Activated CD4-positive, alpha-beta memory T cell treated with anti-CD3 and anti-CD28 coated beads for 36 hours (primary cell): ENCODE measurements around the gene STK35. TPM values are rescaled to one million over a fixed set of nuclear protein-coding genes. Genes with fewer than 3 reads are reported as not detected.

ENCODE experiments used
- CTCF ChIA-PET: fragments of 350-600 bp; sonication (Branson Sonifier 250); formaldehyde crosslinking; loops from one replicate; lab custom pipeline; 2021; ENCODE audit warnings: antibody characterized with exemption, inconsistent platforms; lab: Charles Lee
- POLR2A ChIA-PET: fragments of 350-600 bp; sonication (Branson Sonifier 250); formaldehyde crosslinking; loops from one replicate; lab custom pipeline; 2021; ENCODE audit warnings: antibody characterized with exemption; lab: Charles Lee
- DNase-seq: peaks from one replicate; pipeline ENCODE4 v3.0.0-alpha.2; 2020
- H3K27ac Mint-ChIP-seq: one replicate; pipeline ENCODE4 v1.8.0; 2021; ENCODE audit warnings: mixed read lengths
- H3K27me3 Mint-ChIP-seq: one replicate; pipeline ENCODE4 v1.8.0; 2021; ENCODE audit warnings: mixed read lengths
- H3K36me3 Mint-ChIP-seq: one replicate; pipeline ENCODE4 v1.8.0; 2021; ENCODE audit warnings: mixed read lengths
- H3K4me1 Mint-ChIP-seq: one replicate; pipeline ENCODE4 v1.8.0; 2021; ENCODE audit warnings: low read depth, mixed read lengths
- H3K4me3 Mint-ChIP-seq: one replicate; pipeline ENCODE4 v1.8.0; 2021; ENCODE audit warnings: mild to moderate bottlenecking, mixed read lengths
- H3K9me3 Mint-ChIP-seq: one replicate; pipeline ENCODE4 v1.8.0; 2021; ENCODE audit warnings: mixed read lengths
- intact Hi-C: fragments of 100-400 bp; cut with micrococcal nuclease; formaldehyde crosslinking; loops from one replicate; pipeline ENCODE4 v1.15.1; 2023
- total RNA-seq, 2 experiments: library from RNA; stranded (reverse); gene quantifications; one replicate each; pipeline ENCODE4 v1.2.3, GENCODE V29; 2021

Gene STK35
- total RNA-seq = 10 to 100 TPM; 18.0 to 18.1 TPM

DNA sequence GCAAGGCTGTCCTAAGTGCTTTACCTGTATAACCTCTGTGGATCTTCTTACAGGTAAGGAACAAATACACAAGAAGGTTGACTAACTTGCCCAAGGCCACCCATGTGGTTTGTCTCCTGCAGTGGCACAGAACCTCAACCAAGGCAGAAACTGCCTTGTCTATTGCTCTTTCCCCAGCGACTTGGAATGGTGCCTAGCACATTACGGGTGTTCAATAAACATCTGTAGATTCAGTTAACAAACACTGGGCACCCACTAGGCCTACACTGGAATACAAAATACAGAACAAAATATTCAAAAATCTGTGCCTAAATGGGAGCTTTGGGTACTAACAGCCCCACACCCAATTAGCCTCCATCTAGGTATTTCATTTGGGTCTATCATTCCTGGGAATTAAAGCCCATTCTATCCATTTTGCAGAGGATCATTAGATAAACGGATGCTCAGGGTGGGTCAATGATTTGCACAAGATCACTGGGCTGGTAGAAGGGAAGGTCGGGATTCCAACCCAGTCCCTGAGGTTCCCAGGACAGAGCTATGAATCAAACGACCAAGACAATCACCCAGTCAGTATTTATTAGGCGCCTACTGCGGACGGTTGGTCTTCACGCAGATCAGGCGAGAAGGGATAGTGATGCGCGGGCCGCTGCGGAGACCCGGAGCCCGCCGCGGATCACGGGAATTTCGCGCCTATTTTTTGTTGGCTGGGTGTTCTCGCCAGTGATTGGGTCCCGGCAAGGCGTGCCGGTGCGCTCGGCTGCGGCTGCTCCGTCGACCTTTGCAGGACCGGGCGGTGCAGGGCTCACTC, at the start of gene STK35:
STK35 (plus strand) TSS at position 771 of the 808 bp plus-strand sequence. CDS start 55 bp downstream, outside the sequence.
- no peaks in the 10 kb centered on the region for H3K9me3 Mint-ChIP-seq
- POLR2A ChIA-PET = interaction anchor here (1.6 to 2.2 kb wide), 2 partner anchors 19 to 369 kb away, joined by 5 to 7 read pairs; partner anchors contain the start of gene SNRPB

DNA sequence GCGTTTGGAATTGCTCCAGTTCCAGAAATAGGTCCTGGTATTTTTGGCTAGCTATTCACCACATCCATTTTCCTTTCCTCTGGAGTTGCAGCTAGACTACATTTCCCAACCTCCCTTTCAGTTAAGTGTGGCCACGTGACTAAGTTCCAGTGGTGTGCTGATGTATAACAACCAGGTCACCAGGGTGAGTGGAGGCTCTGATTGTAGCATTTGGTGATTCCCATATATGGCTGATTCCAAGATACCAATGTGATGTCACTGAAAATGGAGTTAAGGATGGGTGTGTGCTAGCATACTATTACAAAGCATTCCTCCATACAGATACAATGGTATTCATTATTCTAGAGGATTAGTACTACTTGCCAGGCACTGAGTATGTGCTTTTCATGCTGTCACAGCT, 49.7 kb upstream of the STK35 start:
- Mint-ChIP-seq H3K27ac (no peak overlapping the region), H3K4me1 (no peaks in the 10 kb centered on the region), H3K27me3 (peaks cover 30% of the 10 kb centered on the region), H3K9me3 (peaks cover 11% of the 10 kb centered on the region), H3K36me3 (no peaks in the 10 kb centered on the region), H3K4me3 (no peak overlapping the region)
- DNase-seq = no peak
- CTCF ChIA-PET = no interaction called here
- POLR2A ChIA-PET = no interaction called here
- intact Hi-C loops = no loop called here

More for the DNA sequence above, at the start of gene STK35:
- H3K4me3 Mint-ChIP-seq = peak within 1 kb of the TSS; percentile 77
- intact Hi-C loops = loop anchor here (5.0 kb wide), 1 partner anchor 134 kb away; no protein-coding TSS in a partner anchor
- no peaks in the 10 kb centered on the region for H3K27me3 Mint-ChIP-seq
- H3K36me3 Mint-ChIP-seq = peaks cover 21% of the 10 kb centered on the region
- peak within 1 kb of the TSS; percentile 99 for H3K27ac Mint-ChIP-seq
- H3K4me1 Mint-ChIP-seq = peaks cover 38% of the 10 kb centered on the region
- peak; percentile 81 for DNase-seq
- CTCF ChIA-PET = interaction anchor here (0.5 to 1.2 kb wide), 5 partner anchors 8 to 136 kb away, joined by 3 to 4 read pairs (median 3); no protein-coding TSS in a partner anchor

- H3K4me3 Mint-ChIP-seq = no peak overlapping the region
- no peak for DNase-seq
- intact Hi-C loops = no loop called here
- ChIA-PET CTCF (no interaction called here), POLR2A (no interaction called here)
- H3K27ac Mint-ChIP-seq = no peak overlapping the region
- H3K36me3 Mint-ChIP-seq = no peaks in the 10 kb centered on the region
- H3K27me3 Mint-ChIP-seq = peaks cover 36% of the 10 kb centered on the region
- H3K4me1 Mint-ChIP-seq = no peaks in the 10 kb centered on the region
- peaks cover 12% of the 10 kb centered on the region for H3K9me3 Mint-ChIP-seq
Measured at GRCh38 chr20:2052741-2053140, 48.9 kb upstream of the STK35 start.

DNA sequence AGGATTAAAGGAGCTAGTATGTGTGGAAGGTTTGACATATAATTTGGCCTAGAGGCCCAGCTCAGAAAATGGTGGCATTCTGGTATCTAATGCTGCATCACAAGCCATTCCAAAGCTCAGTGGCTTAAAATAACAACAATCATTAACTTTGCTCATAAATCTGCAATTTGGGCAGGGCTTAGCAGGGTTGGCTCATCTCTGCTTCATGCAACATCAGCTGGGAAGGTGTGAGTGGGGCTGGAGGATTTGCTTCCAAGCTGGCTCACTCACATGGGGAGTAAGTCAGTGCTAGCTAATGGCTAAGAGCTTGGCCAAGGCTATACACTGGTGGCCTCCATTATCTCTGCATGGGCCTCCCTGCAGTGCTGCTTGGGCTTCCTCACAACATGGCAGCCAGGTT, 48.0 kb upstream of the STK35 start:
- Mint-ChIP-seq H3K4me1 (no peaks in the 10 kb centered on the region), H3K27ac (no peak overlapping the region), H3K4me3 (no peak overlapping the region), H3K27me3 (peaks cover 44% of the 10 kb centered on the region), H3K9me3 (peaks cover 21% of the 10 kb centered on the region), H3K36me3 (peaks cover 1% of the 10 kb centered on the region)
- POLR2A ChIA-PET = no interaction called here
- no peak for DNase-seq
- CTCF ChIA-PET = no interaction called here
- intact Hi-C loops = no loop called here

DNA sequence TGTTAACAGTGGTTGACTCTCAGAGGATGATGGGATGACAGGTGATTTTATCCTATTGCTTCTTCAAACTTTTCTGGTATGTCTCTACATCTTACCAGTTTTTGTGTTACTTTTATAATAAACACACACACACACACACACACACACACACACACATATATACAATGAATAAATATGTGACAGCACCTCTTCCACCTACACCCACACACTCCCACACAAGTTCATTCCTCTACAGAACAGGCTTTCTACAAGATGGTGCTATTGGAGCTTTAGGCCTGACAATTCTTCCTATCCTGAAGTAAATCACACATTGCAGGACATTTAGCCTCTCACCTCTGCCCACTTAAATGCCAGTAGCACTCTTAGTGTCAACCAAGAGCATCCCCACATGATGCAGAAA, 46.7 kb upstream of the STK35 start:
- H3K9me3 Mint-ChIP-seq = peaks cover 24% of the 10 kb centered on the region
- DNase-seq = no peak
- CTCF ChIA-PET = no interaction called here
- H3K4me3 Mint-ChIP-seq = no peak overlapping the region
- peaks cover 43% of the 10 kb centered on the region for H3K27me3 Mint-ChIP-seq
- POLR2A ChIA-PET = no interaction called here
- intact Hi-C loops = no loop called here
- no peaks in the 10 kb centered on the region for H3K4me1 Mint-ChIP-seq
- H3K36me3 Mint-ChIP-seq = peaks cover 1% of the 10 kb centered on the region
- H3K27ac Mint-ChIP-seq = no peak overlapping the region

- Mint-ChIP-seq H3K9me3 (peaks cover 12% of the 10 kb centered on the region), H3K27me3 (peaks cover 34% of the 10 kb centered on the region), H3K4me3 (no peak overlapping the region), H3K4me1 (no peaks in the 10 kb centered on the region), H3K36me3 (peaks cover 1% of the 10 kb centered on the region), H3K27ac (no peak overlapping the region)
- intact Hi-C loops = no loop called here
- no peak for DNase-seq
- CTCF ChIA-PET = no interaction called here
- POLR2A ChIA-PET = no interaction called here
Measured at GRCh38 chr20:2059411-2059810, 42.2 kb upstream of the STK35 start.

- H3K36me3 Mint-ChIP-seq = no peaks in the 10 kb centered on the region
- POLR2A ChIA-PET = no interaction called here
- peaks cover 40% of the 10 kb centered on the region for H3K27me3 Mint-ChIP-seq
- DNase-seq = no peak
- no peak overlapping the region for H3K4me3 Mint-ChIP-seq
- intact Hi-C loops = no loop called here
- no peaks in the 10 kb centered on the region for H3K9me3 Mint-ChIP-seq
- H3K27ac Mint-ChIP-seq = no peak overlapping the region
- CTCF ChIA-PET = interaction anchor here (0.7 kb wide), 1 partner anchor 970 kb away, joined by 3 read pairs; no protein-coding TSS in a partner anchor
- no peaks in the 10 kb centered on the region for H3K4me1 Mint-ChIP-seq
Measured at GRCh38 chr20:2065099-2065498, 36.5 kb upstream of the STK35 start.

DNA sequence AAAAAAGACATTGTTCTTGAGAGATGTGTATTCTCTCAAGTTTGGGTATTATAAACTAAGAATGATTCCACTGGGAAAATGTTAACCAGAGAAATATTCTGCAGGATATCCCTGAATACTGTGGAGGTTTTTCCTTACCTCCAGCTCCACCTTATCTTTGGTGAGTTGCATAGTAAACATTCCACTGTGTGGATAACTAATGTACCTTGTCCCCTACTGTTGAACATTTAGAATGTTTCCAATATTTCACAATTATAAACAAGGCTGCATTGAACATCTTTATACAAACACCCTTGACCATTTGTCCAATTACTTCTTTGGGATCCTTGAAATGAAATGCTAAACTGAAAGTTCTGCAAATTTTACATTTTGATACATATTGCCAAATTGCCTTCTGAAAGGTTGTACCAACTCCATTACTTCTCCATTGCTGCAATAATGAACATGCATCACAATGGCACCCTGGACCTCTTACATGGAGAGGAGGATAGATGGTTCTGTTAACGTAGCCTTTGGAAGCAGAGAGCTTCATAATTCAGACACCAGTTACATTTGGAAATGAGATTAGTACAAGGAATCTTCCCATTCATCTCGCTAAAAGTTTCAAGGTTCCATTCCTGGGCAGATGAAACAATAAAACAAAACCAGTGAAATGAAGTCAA, 35.0 kb upstream of the STK35 start:
- H3K9me3 Mint-ChIP-seq = no peaks in the 10 kb centered on the region
- H3K4me3 Mint-ChIP-seq = no peak overlapping the region
- peaks cover 41% of the 10 kb centered on the region for H3K27me3 Mint-ChIP-seq
- POLR2A ChIA-PET = no interaction called here
- intact Hi-C loops = no loop called here
- H3K27ac Mint-ChIP-seq = no peak overlapping the region
- CTCF ChIA-PET = interaction anchor here (0.6 to 1.1 kb wide), 3 partner anchors 27 to 122 kb away, joined by 3 to 4 read pairs (median 3); no protein-coding TSS in a partner anchor
- no peaks in the 10 kb centered on the region for H3K36me3 Mint-ChIP-seq
- no peaks in the 10 kb centered on the region for H3K4me1 Mint-ChIP-seq
- DNase-seq = no peak

DNA sequence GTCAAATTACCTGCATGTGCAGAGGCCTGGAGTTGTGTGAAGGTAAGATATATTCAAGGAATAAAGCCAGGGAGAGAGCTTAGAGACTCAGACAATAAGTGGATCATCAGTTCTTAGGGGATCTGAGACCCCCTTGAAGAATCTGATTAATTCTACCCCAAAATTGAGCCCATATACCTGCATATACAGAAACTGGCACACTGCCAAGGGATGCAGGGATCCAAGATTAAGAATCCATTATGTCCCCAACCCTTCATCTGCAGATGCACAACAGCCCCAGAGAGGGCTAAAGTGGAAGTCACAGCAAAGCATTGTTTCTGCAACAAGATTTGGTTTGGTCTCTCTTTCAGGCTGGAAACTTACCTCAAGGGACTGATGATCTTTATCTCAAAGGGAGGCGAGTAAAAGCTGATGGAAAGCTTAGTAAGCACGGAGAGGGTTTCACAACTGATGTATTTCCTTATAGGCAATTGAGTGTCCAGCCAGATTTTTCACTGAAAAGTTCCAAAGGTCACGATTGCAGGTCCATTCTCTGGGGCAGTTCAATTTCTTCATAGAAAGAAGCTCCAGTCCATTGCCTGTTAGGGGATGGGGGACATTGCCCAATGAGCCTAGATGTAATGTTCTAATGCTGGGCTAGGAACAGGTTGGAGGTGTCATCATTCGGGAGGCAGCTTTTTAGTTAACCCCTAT, 20.9 kb upstream of the STK35 start:
- Mint-ChIP-seq H3K27ac (no peak overlapping the region), H3K27me3 (peaks cover 31% of the 10 kb centered on the region), H3K4me1 (no peaks in the 10 kb centered on the region), H3K9me3 (no peaks in the 10 kb centered on the region), H3K4me3 (no peak overlapping the region), H3K36me3 (no peaks in the 10 kb centered on the region)
- intact Hi-C loops = no loop called here
- DNase-seq = no peak
- POLR2A ChIA-PET = no interaction called here
- CTCF ChIA-PET = interaction anchor here (0.8 kb wide), 1 partner anchor 71 kb away, joined by 3 read pairs; no protein-coding TSS in a partner anchor

GRCh38 chr20:2084703-2085102, 16.9 kb upstream of the STK35 start:
- POLR2A ChIA-PET = no interaction called here
- CTCF ChIA-PET = no interaction called here
- Mint-ChIP-seq H3K36me3 (no peaks in the 10 kb centered on the region), H3K27me3 (peaks cover 33% of the 10 kb centered on the region), H3K9me3 (no peaks in the 10 kb centered on the region), H3K4me3 (no peak overlapping the region), H3K4me1 (no peaks in the 10 kb centered on the region), H3K27ac (no peak overlapping the region)
- no peak for DNase-seq
- intact Hi-C loops = no loop called here

DNA sequence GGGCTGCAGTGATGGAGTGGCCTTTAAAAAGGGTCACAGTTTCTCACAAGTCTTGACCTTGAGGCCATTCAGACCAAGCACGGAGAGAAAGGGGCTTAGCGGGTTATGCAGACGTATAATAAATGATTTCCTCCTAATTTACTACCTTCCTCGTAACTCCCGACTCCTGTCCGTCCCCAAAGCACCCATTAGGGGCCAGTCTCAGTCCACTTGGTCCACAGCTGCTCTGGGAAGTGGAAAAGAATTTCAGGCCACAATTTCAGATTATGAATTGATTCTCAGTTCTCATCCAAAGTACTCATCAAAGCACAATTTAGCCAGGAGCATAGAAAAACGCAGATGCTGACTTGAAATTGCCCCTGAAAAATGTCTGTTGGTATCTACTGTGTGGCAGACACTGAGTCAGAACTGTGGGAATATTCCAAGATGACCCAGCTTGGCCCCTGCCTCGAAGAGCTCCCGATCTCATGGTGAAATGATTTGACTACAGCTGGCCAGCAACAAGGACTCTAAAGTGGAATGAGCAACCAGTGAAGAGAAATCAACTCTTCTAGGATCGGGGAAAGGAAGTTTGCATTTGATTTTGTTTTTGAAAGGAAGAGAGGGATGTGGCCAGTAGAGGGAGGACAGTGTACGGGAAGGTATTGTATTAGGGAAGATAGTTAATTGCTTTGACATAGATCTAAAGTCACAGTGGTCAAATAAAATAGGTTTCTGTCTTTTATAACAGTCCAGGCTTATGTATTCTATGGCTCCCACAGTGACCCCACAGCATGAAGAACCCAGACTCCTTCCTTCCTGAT, 15.2 kb upstream of the STK35 start:
- no peak overlapping the region for H3K27ac Mint-ChIP-seq
- H3K36me3 Mint-ChIP-seq = no peaks in the 10 kb centered on the region
- intact Hi-C loops = no loop called here
- CTCF ChIA-PET = no interaction called here
- H3K4me1 Mint-ChIP-seq = no peaks in the 10 kb centered on the region
- no peak for DNase-seq
- H3K9me3 Mint-ChIP-seq = no peaks in the 10 kb centered on the region
- H3K4me3 Mint-ChIP-seq = no peak overlapping the region
- H3K27me3 Mint-ChIP-seq = peaks cover 29% of the 10 kb centered on the region
- POLR2A ChIA-PET = no interaction called here
